ENCODE measurements around the gene KRT9.

The KRT9 gene

GRCh38 chr17:41530062-41531048 is 41.5 kb downstream of the KRT9 start:
- DNase-seq (ENCODE audit: low read depth, low spot score), result peak; percentile 90

DNA sequence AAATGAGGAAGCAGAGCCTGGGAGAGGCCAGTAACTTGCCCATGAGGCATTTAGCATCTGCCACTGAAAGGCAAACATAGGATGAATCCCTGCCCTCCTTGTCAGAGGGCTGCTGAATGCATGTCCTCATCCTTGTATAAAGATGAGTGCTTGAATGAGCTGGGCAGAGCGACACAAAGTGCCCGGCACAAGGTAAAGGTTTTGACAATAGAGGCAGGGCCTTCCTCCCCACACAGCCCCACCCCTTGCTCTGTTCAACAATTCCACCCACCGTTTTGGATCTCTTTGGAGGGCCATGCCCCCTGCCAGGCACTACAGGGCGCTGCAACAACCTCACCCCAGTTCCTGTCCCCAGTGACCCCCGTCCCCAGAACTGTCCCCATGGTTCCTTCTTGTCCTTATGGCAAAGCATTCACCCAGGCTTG is 42.4 kb downstream of the KRT9 start:
- no peak for DNase-seq (ENCODE audit: low read depth, low spot score)

DNA sequence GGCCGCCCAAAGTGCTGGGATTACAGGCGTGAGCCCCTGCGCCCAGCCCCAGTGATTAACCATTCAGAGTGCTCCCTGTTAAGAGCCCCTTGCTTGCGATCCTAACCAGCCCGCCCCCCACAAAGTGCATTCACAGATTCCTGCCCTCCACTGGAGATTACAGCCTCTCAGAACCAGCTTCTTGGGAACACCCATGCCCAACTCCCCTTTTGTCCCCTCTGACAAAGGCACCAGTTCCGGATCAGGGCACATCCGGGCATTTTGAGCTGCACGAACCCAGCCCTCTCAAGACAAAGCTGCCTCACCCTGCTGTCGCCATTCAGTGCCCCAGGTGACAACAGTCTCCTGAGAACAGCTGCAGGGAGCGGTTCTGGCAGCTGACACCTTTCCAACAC is 42.9 kb downstream of the KRT9 start:
- no peak for DNase-seq (ENCODE audit: low read depth, low spot score)

DNA sequence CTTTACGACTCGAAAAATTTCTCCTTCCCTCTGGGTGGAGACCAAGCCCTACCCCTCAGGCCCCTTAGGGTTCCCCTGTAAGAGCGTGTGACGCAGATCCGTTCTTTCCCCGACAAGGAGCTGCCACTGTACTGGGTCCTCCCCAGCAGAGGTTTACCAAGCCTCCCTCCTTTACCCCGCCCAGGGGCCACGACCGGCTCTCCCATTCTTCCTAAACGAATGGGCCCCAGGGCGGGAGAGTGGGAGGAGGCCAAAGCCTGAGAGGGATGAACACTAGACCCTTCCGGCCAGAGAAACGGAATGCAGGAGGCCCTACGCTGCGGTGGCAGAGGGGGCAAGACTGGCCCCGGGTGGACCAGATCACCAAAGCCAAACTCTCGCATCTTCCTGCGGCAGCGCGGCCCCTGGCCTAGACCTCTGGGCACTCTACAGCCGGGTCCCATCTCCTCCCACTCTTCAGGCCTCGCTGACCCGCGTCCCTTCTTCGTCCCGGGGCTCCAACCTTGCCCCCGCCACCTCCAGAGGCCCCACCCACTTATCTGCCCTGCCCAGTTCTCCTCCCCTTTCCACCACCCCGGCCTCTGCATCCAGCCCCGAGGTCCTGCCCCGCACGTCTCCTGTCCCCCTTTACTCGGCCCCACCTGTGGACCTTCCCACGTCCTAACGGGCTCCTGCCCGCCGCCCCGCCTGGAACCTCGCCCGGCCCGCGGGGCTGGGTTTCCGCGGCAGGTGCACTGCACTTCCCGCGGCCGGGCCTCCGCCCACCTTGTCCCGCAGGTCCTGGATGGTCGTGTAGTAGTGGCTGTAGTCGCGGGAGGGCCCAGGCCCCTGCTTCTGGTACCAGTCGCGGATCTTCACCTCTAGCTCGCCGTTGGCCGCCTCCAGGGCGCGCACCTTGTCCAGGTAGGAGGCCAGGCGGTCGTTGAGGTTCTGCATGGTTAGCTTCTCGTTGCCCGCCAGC is 44.5 kb downstream of the KRT9 start:
- DNase-seq (ENCODE audit: low read depth, low spot score), result no peak

GRCh38 chr17:41524261-41524660 is 47.6 kb downstream of the KRT9 start:
- DNase-seq (ENCODE audit: low read depth, low spot score), result no peak

DNA sequence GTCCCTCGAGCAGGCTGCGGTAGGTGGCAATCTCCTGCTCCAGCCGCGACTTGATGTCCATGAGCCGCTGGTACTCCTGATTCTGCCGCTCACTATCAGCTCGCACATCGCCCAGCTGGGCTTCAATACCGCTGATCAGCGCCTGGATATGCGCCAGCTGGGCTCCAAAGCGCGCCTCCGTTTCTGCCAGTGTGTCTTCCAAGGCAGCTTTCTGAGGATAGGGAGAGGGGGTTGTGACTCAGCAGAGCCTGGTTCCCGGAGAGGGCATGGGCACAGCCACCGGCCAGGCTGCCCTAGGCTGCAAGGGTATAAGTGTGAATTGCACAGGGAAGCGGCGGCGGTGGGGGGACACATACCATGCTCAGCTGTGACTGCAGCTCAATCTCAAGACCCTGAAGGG is 48.1 kb downstream of the KRT9 start:
- peak; percentile 46 for DNase-seq (ENCODE audit: low read depth, low spot score)

GRCh38 chr17:41523225-41523593 is 48.6 kb downstream of the KRT9 start:
- no peak for DNase-seq (ENCODE audit: low read depth, low spot score)

DNA sequence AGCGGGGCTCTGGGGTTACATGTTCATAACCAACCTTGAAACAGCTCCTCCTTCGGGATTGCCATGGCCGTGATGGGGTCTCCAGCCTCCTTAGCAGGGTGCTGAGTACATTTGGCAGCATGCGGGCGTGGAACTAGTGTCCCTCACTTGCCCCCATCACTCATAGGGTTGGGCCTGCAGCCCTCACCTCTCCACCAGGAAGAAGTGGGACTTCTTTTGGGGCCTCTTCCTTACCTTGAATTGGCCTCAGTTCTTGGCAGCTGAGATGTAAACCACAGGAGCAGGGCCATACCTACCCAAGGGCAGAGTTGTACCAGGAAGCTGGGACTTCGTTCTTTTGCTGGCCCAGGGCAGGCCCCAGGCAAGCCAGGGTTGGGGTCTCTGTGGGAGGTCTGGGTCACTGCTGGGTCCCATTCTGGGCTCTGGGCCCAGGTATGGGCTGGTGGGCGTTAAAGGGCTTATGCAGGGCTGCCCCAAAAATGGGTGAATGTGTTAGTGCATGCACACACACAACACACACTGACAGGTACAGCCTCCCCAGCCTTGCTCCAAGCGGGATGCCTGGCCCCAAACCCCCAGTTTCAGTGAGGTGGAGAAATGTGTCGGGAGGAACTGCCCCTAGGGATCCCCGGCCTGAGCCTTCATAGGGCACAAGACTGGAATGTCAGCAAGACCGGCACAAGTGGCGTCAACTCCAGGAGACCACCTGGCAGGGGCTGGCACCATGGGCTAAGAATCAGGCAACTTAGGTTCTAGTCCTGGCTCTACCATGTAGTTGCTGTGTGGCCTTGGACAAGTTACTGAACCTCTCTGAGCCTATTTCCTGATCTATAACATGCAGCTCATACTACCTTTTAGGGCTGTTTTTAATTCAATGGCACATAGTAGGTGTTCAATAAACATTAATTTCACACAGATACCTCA is 49.3 kb downstream of the KRT9 start:
- peak; percentile 36 for DNase-seq (ENCODE audit: low read depth, low spot score)

DNA sequence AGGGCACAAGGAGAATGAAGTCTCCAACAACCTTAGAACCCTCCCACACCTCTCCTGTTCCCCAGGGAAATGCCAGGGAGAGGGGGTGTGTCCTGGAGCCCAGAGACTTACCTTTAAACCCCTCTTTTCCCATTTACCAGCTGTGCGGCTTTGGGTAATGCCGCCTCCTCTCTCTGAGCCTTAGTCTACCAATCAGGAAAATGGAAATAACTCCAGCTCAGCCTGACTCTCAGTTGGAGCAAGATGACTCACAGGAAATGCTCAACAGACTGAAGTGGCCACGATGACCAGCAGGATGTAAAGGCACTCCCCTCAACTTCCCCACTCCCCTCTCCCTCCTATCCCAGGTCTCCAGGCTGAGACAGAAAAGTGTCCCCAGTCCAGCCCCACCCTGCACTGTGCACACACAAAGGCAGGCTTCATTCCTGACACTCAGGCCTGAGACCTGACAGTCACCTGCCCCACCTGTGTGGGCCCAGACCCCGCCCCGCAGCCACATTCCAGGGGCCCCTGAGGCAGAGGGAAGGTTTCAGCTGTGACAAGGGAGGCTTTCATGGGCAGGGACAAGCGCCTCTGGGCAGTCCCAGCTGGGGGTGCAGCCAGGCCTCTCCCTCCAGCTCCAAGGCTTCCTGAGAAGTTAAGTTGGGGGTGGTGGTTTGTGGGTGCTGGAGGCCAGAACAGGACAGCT is 50.1 kb downstream of the KRT9 start:
- DNase-seq (ENCODE audit: low read depth, low spot score), result peak; percentile 76

GRCh38 chr17:41520821-41521521 is 50.9 kb downstream of the KRT9 start:
- DNase-seq (ENCODE audit: low read depth, low spot score), result peak; percentile 39

GRCh38 chr17:41519501-41520224 is 52.2 kb downstream of the KRT9 start:
- peak; percentile 44 for DNase-seq (ENCODE audit: low read depth, low spot score)

- peak; percentile 44 for DNase-seq (ENCODE audit: low read depth, low spot score)
Observed at GRCh38 chr17:41518789-41519449, 52.9 kb downstream of the KRT9 start, which contains the start of gene KRT15. Gene KRT15 (minus strand): TSS chr17:41518890. CDS start chr17:41518827, 63 bp downstream.

DNA sequence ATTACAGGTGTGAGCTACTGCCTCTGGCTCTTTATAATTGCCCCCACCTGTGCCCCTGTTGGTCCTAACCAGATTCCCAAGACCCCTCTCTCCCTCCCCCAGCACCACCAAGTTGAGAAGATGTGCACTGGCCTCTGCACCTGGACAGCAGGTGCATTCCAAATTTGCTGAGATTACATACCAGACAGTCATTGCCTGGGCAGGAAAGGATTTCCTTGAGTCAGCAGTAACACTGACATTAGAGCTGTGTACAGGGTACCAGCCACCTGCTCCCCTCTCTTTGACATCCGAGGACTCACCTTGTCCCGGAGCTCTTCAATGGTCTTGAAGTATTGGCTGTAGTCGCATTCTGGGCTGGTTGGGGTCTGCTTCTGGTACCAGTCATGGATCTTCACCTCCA is 53.8 kb downstream of the KRT9 start:
- no peak for DNase-seq (ENCODE audit: low read depth, low spot score)

DNA sequence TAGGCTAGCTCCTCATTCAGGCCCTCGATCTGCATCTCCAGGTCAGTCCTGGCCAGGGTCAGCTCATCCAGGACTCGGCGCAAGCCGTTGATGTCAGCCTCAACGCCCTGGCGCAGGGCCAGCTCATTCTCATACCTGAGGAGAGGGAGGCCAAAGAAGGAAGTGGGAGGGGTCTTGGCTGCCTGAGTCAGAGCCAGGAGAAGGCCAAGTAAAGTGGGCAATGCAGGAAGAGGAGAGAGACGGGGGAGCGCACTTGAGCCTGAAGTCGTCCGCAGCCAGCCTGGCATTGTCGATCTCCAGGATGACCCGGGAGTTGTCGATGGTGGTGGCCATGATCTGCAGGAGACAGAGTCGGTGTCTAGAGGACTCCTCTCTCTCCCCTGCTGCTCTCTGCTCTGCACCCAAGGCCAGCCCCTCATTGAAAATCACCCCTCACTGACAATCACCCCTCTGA is 55.0 kb downstream of the KRT9 start:
- DNase-seq (ENCODE audit: low read depth, low spot score), result no peak

GRCh38 chr17:41516147-41516829 is 55.6 kb downstream of the KRT9 start:
- DNase-seq (ENCODE audit: low read depth, low spot score), result no peak
